ENCODE data around the gene VGLL4.
A peak's percentile ranks its signal among the peaks of the same experiment; 100 is the strongest.

VGLL4 gene

GRCh38 chr3:11563159-11563864, 80.4 kb downstream of the VGLL4 start:
- DNase-seq: no peak

DNA sequence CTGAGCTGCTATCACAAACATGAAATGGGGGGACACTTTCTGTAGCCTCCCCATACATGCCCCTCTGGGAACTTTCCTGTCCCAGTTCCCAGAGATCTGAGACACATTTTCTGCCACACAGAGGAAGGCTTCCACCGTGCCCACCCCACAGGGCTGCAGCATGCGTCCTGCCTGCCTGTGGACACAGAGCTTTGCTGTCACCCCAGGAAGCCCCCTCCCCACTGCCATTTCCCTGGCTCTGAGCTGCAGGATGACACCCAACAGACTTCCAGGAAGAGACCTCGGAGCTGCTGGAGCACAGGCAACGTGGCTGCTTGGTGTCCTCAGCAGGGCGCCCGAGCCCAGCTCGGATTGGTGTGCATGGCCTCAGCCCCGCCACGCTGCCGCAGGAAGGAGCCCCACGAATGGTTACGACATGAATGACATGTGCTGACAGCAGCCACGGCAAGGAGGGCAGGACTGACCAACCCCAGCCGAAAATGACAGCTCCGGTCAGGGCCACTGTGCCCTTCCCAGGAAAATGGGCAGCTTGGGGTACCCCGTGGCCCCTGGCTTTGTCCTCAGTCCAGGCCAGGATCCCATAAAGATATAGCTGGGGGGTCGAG, 81.3 kb downstream of the VGLL4 start:
- no peak for DNase-seq

- DNase-seq: no peak
These were observed 83.0 kb downstream of the VGLL4 start for GRCh38 chr3:11560746-11561145.

DNA sequence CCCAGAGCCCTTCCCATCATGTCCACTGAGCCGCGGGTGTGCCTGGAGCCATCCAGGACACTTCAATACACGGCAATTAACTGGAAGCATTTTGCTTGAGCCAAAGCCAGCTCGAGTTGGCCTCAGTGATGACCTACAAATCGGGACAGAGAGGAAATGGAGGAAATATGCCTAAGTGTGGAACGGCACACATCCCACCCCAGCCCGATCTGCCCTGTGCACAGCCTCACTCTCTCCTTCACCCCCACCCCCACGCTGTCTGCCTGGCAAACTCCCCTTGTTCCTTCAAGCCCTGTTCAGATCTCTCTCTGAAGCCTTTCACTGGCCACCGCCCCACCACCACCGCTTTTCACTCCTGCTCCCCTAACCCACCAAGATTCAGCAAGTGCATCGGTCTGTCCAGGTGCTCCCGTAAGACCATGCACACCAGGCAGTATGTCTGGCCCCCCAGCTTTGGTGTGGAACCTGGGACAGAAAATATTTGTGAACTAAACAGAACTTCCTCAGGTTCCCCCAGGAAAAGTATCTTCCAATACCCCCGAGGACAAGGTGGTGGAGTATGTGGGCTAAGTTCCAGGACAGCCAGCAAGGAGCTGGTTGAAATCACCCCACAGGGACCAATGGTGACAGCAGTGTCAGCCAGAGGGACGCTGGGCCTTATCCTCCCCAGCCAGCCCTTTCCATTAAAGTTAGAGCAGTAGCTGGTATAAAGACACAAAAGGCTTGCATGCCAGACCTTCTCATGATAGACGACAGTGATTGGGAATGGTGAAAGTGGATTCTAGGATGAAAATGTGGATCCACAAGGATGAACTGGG, 83.7 kb downstream of the VGLL4 start:
- DNase-seq: no peak

DNA sequence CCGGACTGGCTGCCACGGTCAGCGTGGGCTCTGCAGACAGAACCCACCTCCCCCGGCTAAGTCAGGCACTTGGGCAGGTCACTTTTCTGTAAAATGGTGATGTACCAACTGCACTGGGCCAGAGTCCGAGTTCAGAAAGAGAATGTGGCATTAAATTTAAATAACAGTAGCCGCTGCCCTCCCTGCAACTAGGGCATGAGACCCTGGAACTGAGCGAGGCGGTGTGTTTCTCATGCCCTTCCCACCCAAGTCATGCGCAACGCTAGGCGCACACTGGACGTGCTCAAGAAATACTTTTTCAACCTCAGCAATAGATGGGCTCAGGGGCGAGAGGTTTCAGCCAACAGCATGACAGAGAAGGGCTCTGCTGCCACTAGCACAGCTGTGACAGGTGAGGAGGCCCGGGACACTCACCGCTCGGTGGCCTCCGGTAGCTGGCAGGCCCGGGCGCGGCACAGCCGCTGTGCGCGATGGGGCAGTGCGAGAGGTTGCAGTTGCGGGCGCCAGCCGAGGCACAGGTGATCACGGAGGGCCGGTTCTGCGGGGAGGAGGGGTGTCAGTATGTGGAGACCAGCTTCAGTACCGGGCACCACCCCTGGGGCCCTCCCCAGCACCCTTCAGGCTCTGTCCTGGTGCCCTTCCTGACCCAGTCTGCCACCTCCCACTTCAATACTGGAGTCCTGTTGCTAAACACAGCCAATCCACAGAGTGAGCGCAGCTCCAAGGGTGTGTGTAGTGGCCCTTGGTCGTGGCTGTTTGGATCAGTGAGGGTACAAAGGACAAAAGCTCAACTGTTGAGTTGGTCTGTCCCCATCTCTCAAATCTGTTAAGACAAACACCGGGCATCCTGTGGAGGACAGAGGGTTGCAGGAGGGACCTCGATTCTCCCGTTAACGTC, 84.5 kb downstream of the VGLL4 start:
- DNase-seq: no peak

GRCh38 chr3:11558411-11558903, 85.3 kb downstream of the VGLL4 start:
- no peak for DNase-seq

DNA sequence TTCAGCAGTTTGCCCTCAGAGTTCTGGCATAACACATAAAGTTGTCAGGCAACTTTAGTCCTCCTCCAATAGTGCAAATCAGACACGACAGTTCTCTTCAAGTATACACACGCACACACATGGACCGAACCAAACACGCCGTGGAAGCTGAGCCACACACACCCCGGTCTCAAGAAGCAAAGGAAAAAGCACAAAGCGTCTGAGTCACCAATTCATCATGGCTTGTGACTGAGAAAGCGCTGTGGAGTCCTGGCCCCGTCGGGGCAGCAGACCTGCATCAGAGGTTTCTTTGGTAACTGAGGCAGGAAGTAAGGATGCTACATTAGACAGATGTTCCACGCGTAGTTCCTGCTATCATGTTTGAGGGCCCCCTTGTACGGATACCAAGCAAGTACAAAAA, 85.7 kb downstream of the VGLL4 start:
- peak; percentile 59 for DNase-seq

DNA sequence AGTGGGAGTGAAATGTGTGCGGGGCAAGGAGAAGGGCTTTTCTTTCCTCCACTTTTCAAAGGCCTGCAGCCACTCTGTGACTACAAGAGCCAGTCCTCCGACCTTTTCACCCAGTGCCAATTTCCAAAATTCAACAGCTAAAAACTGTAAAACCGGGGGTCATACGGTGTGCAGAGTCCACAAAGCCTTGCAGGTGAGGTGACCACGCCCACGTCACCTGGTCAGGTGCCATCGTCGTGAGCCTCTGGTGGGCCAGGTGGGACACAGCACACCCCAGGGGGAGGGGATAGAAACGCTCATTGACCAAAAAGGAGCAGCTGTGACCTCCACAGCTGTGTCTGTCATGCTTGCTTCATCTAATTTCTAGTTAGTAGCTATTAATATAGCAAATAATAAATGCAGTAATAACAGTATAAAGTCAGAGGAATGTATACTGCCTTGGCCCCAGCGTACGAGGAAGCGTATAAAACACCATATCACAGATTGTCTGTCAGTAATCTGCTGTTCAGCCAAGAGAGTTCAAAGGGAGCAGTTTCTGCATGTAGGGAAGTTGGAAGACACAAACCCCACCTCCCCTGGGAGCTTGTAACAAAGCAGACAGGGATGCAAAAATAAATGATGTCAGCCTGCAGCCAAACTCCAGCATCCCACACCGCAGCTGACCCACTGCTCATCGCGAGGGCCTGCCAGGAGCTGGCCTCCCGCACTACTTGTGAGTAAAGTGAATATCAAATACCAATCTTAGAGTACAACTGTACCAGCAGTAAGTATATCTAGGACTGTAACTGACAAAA, 86.7 kb downstream of the VGLL4 start:
- DNase-seq: no peak

DNA sequence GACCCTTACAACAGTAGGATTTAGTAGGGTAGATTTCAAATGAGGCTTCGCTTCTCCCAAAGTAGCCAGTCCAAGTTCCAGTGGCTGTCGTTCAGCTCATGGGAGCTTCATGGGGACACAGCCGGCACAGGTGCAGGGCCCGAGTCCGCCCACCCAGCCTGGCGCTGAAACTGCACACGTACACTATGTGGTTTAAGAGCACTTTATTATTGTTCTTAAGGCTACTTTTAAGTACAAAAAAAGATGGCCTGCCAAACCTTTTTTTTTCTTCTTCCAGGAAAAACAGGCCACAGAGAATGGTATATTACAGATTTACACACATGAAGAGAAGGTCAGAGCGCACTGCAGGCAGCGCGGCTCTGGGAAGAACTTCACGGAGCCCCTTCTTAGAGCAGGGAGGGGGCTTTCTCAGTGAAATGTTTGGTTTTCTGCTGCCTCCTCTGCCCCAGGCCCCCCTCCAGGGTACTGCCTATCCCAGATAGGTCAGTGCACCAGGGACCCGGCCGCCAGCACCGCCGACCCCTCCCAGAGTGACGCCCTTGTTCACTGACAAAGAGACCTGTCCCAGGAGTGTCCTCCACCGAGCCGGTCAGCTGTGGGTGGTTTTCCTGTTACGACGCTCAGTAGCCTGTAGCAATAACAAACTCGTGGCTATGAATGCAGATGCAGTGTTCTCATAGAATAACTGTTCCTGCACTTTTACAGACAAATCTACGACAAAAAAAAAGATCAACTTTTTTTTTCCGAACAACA, 87.7 kb downstream of the VGLL4 start:
- DNase-seq: no peak

GRCh38 chr3:11555211-11555782, 88.4 kb downstream of the VGLL4 start:
- no peak for DNase-seq

- no peak for DNase-seq
These were observed 89.0 kb downstream of the VGLL4 start for GRCh38 chr3:11554666-11555065.

DNA sequence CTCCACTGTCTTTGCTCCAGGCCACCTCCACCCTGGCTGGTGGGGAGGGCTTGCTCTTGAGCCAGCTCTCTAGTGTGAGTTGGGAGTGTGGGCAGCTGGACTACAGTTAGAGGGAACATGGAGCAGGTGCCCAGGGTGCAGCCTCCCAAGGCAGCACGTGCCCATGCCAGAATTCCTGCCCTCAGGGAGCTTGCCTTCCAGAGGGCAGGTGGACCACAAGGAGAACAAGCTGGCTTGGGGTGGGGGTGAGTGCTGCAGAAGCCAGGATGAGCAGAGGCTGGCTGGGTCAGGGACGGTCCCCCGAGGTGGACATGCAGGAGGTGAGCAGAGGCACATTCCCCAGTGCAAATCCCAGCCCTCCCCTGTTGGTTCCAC, 89.5 kb downstream of the VGLL4 start:
- no peak for DNase-seq

GRCh38 chr3:11553436-11554235, 90.1 kb downstream of the VGLL4 start:
- no peak for DNase-seq

GRCh38 chr3:11552289-11553264, 91.1 kb downstream of the VGLL4 start:
- no peak for DNase-seq

DNA sequence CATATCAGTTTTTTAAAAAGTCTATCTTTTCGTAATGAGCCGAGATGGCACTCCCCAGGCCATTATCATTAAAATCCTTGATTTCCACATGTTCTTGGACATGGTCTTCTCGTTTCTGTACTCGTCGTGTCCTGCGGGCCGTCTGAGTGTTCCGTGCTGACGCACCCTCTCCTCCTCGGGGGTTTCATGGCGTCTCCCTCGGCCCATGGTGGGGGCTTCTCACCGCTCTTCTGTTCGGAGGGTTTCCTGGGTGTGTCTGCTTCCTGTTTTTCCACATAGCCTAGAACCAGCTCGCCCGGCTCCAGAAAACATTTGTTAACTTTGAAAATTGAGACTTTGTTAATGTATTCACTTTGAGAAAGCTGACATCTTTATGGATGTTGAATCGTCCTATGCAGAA, 92.7 kb downstream of the VGLL4 start:
- DNase-seq: no peak

DNA sequence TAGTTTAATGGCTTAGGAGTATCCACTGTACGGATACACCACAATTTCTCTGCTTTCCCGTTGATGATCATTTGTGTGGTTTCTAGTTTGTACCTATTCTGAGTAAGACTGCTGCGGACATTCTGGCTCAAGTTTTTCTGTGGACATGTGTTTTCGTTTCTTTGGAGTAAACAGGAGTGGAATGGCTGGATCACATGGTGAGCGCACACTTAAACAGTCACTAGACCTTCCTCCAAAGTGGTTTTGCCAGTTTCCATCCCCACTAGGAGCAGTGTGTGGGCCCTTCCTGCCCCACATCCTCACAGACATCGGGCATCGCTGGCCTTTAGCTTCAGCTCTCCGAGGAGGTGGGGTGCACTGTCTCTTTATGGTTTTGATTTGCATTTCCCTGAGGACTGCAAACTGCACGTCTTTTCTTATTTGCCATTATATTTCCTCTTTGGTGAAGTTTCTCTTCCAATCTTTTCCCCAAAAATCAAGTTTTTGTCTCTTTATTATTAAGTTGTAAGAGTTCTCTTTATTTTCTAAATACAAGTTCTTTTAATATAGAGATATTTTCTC, 94.1 kb downstream of the VGLL4 start:
- DNase-seq: no peak

- peak; percentile 15 for DNase-seq
These were observed 95.0 kb downstream of the VGLL4 start for GRCh38 chr3:11548721-11549131.

DNA sequence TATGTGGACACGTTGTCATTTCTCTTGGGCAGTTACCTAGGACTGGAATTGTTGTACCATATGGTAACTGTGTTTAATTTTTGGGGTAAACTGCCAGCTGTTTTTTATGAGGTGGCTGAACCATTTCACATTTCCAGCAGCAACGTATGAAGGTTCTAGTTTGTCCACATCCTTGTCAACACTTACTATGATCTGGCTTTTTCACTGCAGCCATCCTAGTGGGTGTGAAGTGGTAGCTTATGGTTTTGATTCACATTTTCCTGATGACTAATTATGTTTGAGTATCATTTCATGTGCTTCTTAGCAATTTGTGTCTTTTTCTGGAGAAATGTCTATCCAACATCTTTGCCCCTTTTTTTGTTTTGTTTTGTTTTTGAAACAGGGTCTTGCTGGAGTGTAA, 96.2 kb downstream of the VGLL4 start:
- DNase-seq: no peak
